Measurements from ENCODE around the gene UBAC1.
"Not testable (repeated sequence)": the region's sequence is repeated elsewhere in the genome, so short reads cannot be mapped to it uniquely, and the experiment has no call there.

DNA sequence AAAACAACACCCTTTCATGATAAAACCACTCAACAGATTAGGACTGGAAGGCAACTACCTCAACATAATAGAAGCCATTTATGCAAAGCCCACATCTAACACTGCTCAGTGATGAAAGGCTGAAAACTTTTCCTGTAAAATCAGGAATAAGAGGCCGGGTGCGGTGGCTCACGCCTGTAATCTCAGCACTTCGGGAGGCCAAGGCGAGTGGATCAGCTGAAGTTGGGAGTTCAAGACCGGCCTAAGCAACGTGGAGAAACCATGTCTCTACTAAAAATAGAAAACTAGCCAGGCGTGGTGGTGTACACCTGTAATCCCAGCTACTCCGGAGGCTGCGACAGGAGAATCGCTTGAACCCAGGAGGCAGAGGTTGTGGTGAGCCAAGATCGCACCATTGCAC lies 44.9 kb downstream of the UBAC1 start:
- not testable (repeated sequence) for TF ChIP-seq POLR2A, EP300, POLR2AphosphoS5 (IDR thresholded peaks at IDR 0.05)
- TF ChIP-seq, protein P1, sequence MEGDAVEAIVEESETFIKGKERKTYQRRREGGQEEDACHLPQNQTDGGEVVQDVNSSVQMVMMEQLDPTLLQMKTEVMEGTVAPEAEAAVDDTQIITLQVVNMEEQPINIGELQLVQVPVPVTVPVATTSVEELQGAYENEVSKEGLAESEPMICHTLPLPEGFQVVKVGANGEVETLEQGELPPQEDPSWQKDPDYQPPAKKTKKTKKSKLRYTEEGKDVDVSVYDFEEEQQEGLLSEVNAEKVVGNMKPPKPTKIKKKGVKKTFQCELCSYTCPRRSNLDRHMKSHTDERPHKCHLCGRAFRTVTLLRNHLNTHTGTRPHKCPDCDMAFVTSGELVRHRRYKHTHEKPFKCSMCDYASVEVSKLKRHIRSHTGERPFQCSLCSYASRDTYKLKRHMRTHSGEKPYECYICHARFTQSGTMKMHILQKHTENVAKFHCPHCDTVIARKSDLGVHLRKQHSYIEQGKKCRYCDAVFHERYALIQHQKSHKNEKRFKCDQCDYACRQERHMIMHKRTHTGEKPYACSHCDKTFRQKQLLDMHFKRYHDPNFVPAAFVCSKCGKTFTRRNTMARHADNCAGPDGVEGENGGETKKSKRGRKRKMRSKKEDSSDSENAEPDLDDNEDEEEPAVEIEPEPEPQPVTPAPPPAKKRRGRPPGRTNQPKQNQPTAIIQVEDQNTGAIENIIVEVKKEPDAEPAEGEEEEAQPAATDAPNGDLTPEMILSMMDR (IDR thresholded peaks at IDR 0.05): not testable (repeated sequence)
